CD4-positive, alpha-beta T cell (primary cell): Measurements from ENCODE around the gene NPAS3. TPM values are rescaled to one million over a fixed set of nuclear protein-coding genes. Genes with fewer than 3 reads are reported as not detected.

Source experiments
- ATAC-seq: fragments of 200-7000 bp; cut with Tn5 transposase; one replicate; pipeline ENCODE4 v1.10.0; 2022; ENCODE audit warnings: mild to moderate bottlenecking; ENCODE audit not compliant: poor library complexity
- CTCF ChIA-PET: fragments of 350-600 bp; sonication (Branson Sonifier 250); formaldehyde crosslinking; loops from one replicate; lab custom pipeline; 2021; ENCODE audit warnings: antibody characterized with exemption, inconsistent platforms; lab: Charles Lee
- POLR2A ChIA-PET: fragments of 350-600 bp; sonication (Branson Sonifier 250); formaldehyde crosslinking; loops from one replicate; lab custom pipeline; 2021; ENCODE audit warnings: antibody characterized with exemption, inconsistent platforms; lab: Charles Lee
- DNase-seq, 14 experiments: peaks; one replicate each; pipeline ENCODE4 v3.0.0-alpha.2; 2013 to 2020; ENCODE audit warnings: mixed read lengths in 2 of 14
- H3K27ac ChIP-seq, 2 donors: one replicate each; pipeline versions ENCODE4 v1.5.1 to v1.7.0; 2013; ENCODE audit warnings: low read length in 2 of 2, low read depth in 1 of 2, mild to moderate bottlenecking in 1 of 2
- H3K27me3 ChIP-seq, 2 experiments: 1 replicate in 1 of 2; 2 replicates in 1 of 2; pipeline versions ENCODE4 v1.6.1 to v1.7.0; 2013; ENCODE audit warnings: low read length in 2 of 2, control low read depth in 1 of 2, mild to moderate bottlenecking in 1 of 2, moderate library complexity in 1 of 2; ENCODE audit not compliant: insufficient read depth in 2 of 2, control insufficient read depth in 1 of 2
- H3K36me3 ChIP-seq: one replicate; pipeline ENCODE4 v1.6.1; 2013; ENCODE audit warnings: low read length, control low read depth; ENCODE audit not compliant: insufficient read depth
- H3K4me1 ChIP-seq: one replicate; pipeline ENCODE4 v1.6.1; 2013; ENCODE audit warnings: low read length, control low read depth; ENCODE audit not compliant: insufficient read depth
- H3K4me3 ChIP-seq: one replicate; pipeline ENCODE4 v1.5.1; 2013; ENCODE audit warnings: mild to moderate bottlenecking, low read length, moderate library complexity
- H3K9me3 ChIP-seq, 2 experiments: 1 replicate in 1 of 2; 2 replicates in 1 of 2; pipeline versions ENCODE4 v1.6.1 to v1.7.0; 2013; ENCODE audit warnings: low read length in 2 of 2, mild to moderate bottlenecking in 2 of 2, control low read depth in 1 of 2, moderate library complexity in 1 of 2; ENCODE audit not compliant: control insufficient read depth in 1 of 2, insufficient read depth in 1 of 2
- H3K27ac Mint-ChIP-seq: one replicate; pipeline ENCODE4 v1.8.0; 2020; ENCODE audit warnings: mixed read lengths
- H3K27me3 Mint-ChIP-seq: one replicate; pipeline ENCODE4 v1.8.0; 2021; ENCODE audit warnings: mixed read lengths
- H3K36me3 Mint-ChIP-seq: one replicate; pipeline ENCODE4 v1.8.0; 2021; ENCODE audit warnings: low read depth, mixed read lengths
- H3K4me1 Mint-ChIP-seq: one replicate; pipeline ENCODE4 v1.8.0; 2021; ENCODE audit warnings: low read depth, mixed read lengths
- H3K4me3 Mint-ChIP-seq: one replicate; pipeline ENCODE4 v1.8.0; 2020; ENCODE audit warnings: mild to moderate bottlenecking, mixed read lengths
- H3K9me3 Mint-ChIP-seq: one replicate; pipeline ENCODE4 v1.8.0; 2020; ENCODE audit warnings: mixed read lengths
- CTCF ChIP-seq: fragments of 200-600 bp; IDR thresholded peaks from one replicate; pipeline ENCODE4 v1.8.0; 2022; ENCODE audit warnings: antibody characterized with exemption, mild to moderate bottlenecking
- intact Hi-C, 2 experiments: fragments of 100-400 bp; cut with DNase I in 1 of 2; cut with micrococcal nuclease in 1 of 2; formaldehyde crosslinking; loops; one replicate each; pipeline versions ENCODE4 v1.15.1 to v1.9.0; 2023 to 2025; cut with DNase I, micrococcal nuclease
- total RNA-seq, 174 experiments: library from RNA in 2 of 174; stranded (reverse) in 2 of 174; gene quantifications; one replicate each; pipeline ENCODE4 v1.2.3 and lab custom pipeline; 2021 to 2026

Gene NPAS3
- total RNA-seq, 2 experiments from 2014 or later, result not detected

- POLR2A ChIA-PET, result no interaction called here
- no peaks in the 10 kb centered on the region for H3K27me3 Mint-ChIP-seq
- DNase-seq (no peak), ATAC-seq (no peak)
- Histone ChIP-seq H3K4me1 (no peaks in the 10 kb centered on the region), H3K27me3 (no peaks in the 10 kb centered on the region), H3K27ac (no peak overlapping the region), H3K9me3 (no peaks in the 10 kb centered on the region), H3K4me3 (no peak overlapping the region), H3K36me3 (no peaks in the 10 kb centered on the region)
- no peak for TF ChIP-seq CTCF
- H3K9me3 Mint-ChIP-seq, result peaks cover 4% of the 10 kb centered on the region
- H3K36me3 Mint-ChIP-seq, result no peaks in the 10 kb centered on the region
- no peak overlapping the region for H3K4me3 Mint-ChIP-seq
- H3K4me1 Mint-ChIP-seq, result no peaks in the 10 kb centered on the region
- intact Hi-C loops, result no loop called here
- no peak overlapping the region for H3K27ac Mint-ChIP-seq
- CTCF ChIA-PET, result no interaction called here
Measured at GRCh38 chr14:33534104-33534503, 595.4 kb downstream of the NPAS3 start.

GRCh38 chr14:33534632-33535031 is 596.0 kb downstream of the NPAS3 start:
- no peaks in the 10 kb centered on the region for H3K36me3 Mint-ChIP-seq

GRCh38 chr14:33539918-33540357 is 601.3 kb downstream of the NPAS3 start:
- H3K27me3 Mint-ChIP-seq, result peaks cover 6% of the 10 kb centered on the region
- H3K27ac ChIP-seq, result no peak overlapping the region
- no peaks in the 10 kb centered on the region for H3K36me3 Mint-ChIP-seq
- intact Hi-C loops, result no loop called here
- no peaks in the 10 kb centered on the region for H3K27me3 ChIP-seq
- no peak for TF ChIP-seq CTCF
- H3K9me3 ChIP-seq, result no peaks in the 10 kb centered on the region
- CTCF ChIA-PET, result no interaction called here
- H3K4me3 ChIP-seq, result no peak overlapping the region
- H3K4me1 ChIP-seq, result no peaks in the 10 kb centered on the region
- POLR2A ChIA-PET, result no interaction called here
- H3K36me3 ChIP-seq, result no peaks in the 10 kb centered on the region
- peaks cover 4% of the 10 kb centered on the region for H3K9me3 Mint-ChIP-seq
- ATAC-seq, result no peak
- H3K4me1 Mint-ChIP-seq, result no peaks in the 10 kb centered on the region
- H3K4me3 Mint-ChIP-seq, result no peak overlapping the region
- no peak for DNase-seq
- H3K27ac Mint-ChIP-seq, result no peak overlapping the region

More at GRCh38 chr14:33534632-33535031, 596.0 kb downstream of the NPAS3 start:
- Histone ChIP-seq H3K27me3 (no peaks in the 10 kb centered on the region), H3K4me1 (no peaks in the 10 kb centered on the region), H3K4me3 (no peak overlapping the region), H3K36me3 (no peaks in the 10 kb centered on the region), H3K9me3 (no peaks in the 10 kb centered on the region), H3K27ac (no peak overlapping the region)
- ChIA-PET CTCF (no interaction called here), POLR2A (no interaction called here)
- H3K27me3 Mint-ChIP-seq, result no peaks in the 10 kb centered on the region
- peaks cover 4% of the 10 kb centered on the region for H3K9me3 Mint-ChIP-seq
- no peaks in the 10 kb centered on the region for H3K4me1 Mint-ChIP-seq
- intact Hi-C loops, result no loop called here
- no peak for TF ChIP-seq CTCF
- H3K27ac Mint-ChIP-seq, result no peak overlapping the region
- H3K4me3 Mint-ChIP-seq, result no peak overlapping the region
- no peak for DNase-seq
- ATAC-seq, result no peak
